Caco-2 (cell line): ENCODE results near the gene ANKRD7. TPM values are rescaled to one million over a fixed set of nuclear protein-coding genes. Genes with fewer than 3 reads are reported as not detected.
"Not testable (repeated sequence)": the region's sequence is repeated elsewhere in the genome, so short reads cannot be mapped to it uniquely, and the experiment has no call there.

Experiments
- BruUV-seq: library from RNA; stranded (reverse); fragments of 400-500 nt; replicated peaks from 2 replicates; lab custom pipeline; 2021; lab: Mats Ljungman, UMichigan
- CTCF ChIA-PET: fragments of 300-600 bp; sonication (Branson Sonifier 250); formaldehyde crosslinking; loops from one replicate; lab custom pipeline; 2022; ENCODE audit warnings: antibody characterized with exemption; lab: Charles Lee
- POLR2A ChIA-PET: fragments of 300-600 bp; sonication (Branson Sonifier 250); formaldehyde crosslinking; loops from one replicate; lab custom pipeline; 2022; ENCODE audit warnings: antibody characterized with exemption; lab: Charles Lee
- DNase-seq, 2 experiments: peaks; one replicate each; pipeline versions ENCODE4 v3.0.0 to v3.0.0-alpha.2; 2020 to 2022
- H3K27me3 ChIP-seq: replicated peaks from 2 replicates; pipeline ENCODE4 v1.6.0; 2011; ENCODE audit warnings: low read length; ENCODE audit not compliant: control insufficient read depth, insufficient read depth
- H3K36me3 ChIP-seq: 2 replicates; pipeline ENCODE4 v1.5.1; 2011; ENCODE audit warnings: low read length; ENCODE audit not compliant: control insufficient read depth, insufficient read depth
- H3K4me1 ChIP-seq: fragments of 250-450 bp; sonication (Bioruptor Pico); 2 replicates; pipeline ENCODE4 v1.5.1; 2020; ENCODE audit warnings: mild to moderate bottlenecking
- H3K4me3 ChIP-seq: 2 replicates; pipeline ENCODE4 v1.5.1; 2011; ENCODE audit warnings: low read depth, mild to moderate bottlenecking, control low read depth, low read length
- H3K9me3 ChIP-seq: fragments of 250-450 bp; sonication (Bioruptor Pico); 2 replicates; pipeline ENCODE4 v1.5.1; 2020; ENCODE audit warnings: mild to moderate bottlenecking, moderate library complexity
- H3K27ac Mint-ChIP-seq: one replicate; pipeline ENCODE4 v1.8.0; 2022; ENCODE audit warnings: mixed read lengths; ENCODE audit not compliant: unreplicated experiment
- H3K27me3 Mint-ChIP-seq: one replicate; pipeline ENCODE4 v1.8.0; 2022; ENCODE audit warnings: mixed read lengths; ENCODE audit not compliant: insufficient read depth, unreplicated experiment
- H3K36me3 Mint-ChIP-seq: one replicate; pipeline ENCODE4 v1.8.0; 2022; ENCODE audit warnings: mild to moderate bottlenecking, mixed read lengths; ENCODE audit not compliant: insufficient read depth, unreplicated experiment
- H3K4me1 Mint-ChIP-seq: one replicate; pipeline ENCODE4 v1.8.0; 2022; ENCODE audit warnings: low read depth, mixed read lengths; ENCODE audit not compliant: unreplicated experiment
- H3K4me3 Mint-ChIP-seq: one replicate; pipeline ENCODE4 v1.8.0; 2022; ENCODE audit warnings: mild to moderate bottlenecking, moderate library complexity, mixed read lengths; ENCODE audit not compliant: unreplicated experiment
- H3K9me3 Mint-ChIP-seq: one replicate; pipeline ENCODE4 v1.8.0; 2022; ENCODE audit warnings: mixed read lengths; ENCODE audit not compliant: unreplicated experiment
- CTCF ChIP-seq, 2 experiments: fragments of 200-600 bp in 1 of 2; IDR thresholded peaks; 1 replicate in 1 of 2; 2 replicates in 1 of 2; pipeline versions ENCODE4 v1.5.1 to v1.8.0; 2011 to 2022; ENCODE audit warnings: antibody characterized with exemption in 1 of 2, control low read depth in 1 of 2, inconsistent platforms in 1 of 2, low read depth in 1 of 2, low read length in 1 of 2, mild to moderate bottlenecking in 1 of 2, moderate library complexity in 1 of 2; ENCODE audit not compliant: insufficient read depth in 1 of 2, severe bottlenecking in 1 of 2, unreplicated experiment in 1 of 2
- intact Hi-C: fragments of 100-400 bp; cut with micrococcal nuclease; formaldehyde crosslinking; loops from one replicate; pipeline ENCODE4 v1.10.0; 2022; ENCODE audit not compliant: unreplicated experiment
- total RNA-seq: library from RNA; stranded (reverse); gene quantifications from 2 replicates; pipeline ENCODE4 v1.2.3, GENCODE V29; 2022

Gene ANKRD7
- total RNA-seq, 1 experiment from 2014 or later = not detected

GRCh38 chr7:118233799-118234198 is 9.3 kb downstream of the ANKRD7 start:
- intact Hi-C loops = no loop called here
- H3K4me1 Mint-ChIP-seq = no peaks in the 10 kb centered on the region
- Histone ChIP-seq H3K9me3 (no peaks in the 10 kb centered on the region), H3K4me1 (no peaks in the 10 kb centered on the region), H3K36me3 (no peaks in the 10 kb centered on the region), H3K4me3 (no peak overlapping the region), H3K27me3 (no peaks in the 10 kb centered on the region)
- no peak overlapping the region for H3K27ac Mint-ChIP-seq
- no peak for TF ChIP-seq CTCF (IDR thresholded peaks at IDR 0.05; ENCODE audit: insufficient read depth in 1 of 2, low read depth in 1 of 2, low read length in 1 of 2, severe bottlenecking in 1 of 2, unreplicated experiment in 1 of 2)
- H3K27me3 Mint-ChIP-seq = peaks cover 4% of the 10 kb centered on the region
- POLR2A ChIA-PET = no interaction called here
- BruUV-seq = no TSS peak
- no peak overlapping the region for H3K4me3 Mint-ChIP-seq
- no peak for DNase-seq
- no peaks in the 10 kb centered on the region for H3K9me3 Mint-ChIP-seq
- H3K36me3 Mint-ChIP-seq = no peaks in the 10 kb centered on the region
- CTCF ChIA-PET = interaction anchor here (0.7 kb wide), 1 partner anchor 753 kb away, joined by 3 read pairs; no protein-coding TSS in a partner anchor

- H3K4me1 ChIP-seq = no peaks in the 10 kb centered on the region
- Mint-ChIP-seq H3K36me3 (no peaks in the 10 kb centered on the region), H3K4me1 (no peaks in the 10 kb centered on the region), H3K9me3 (no peaks in the 10 kb centered on the region), H3K27me3 (peaks cover 6% of the 10 kb centered on the region), H3K4me3 (no peak overlapping the region), H3K27ac (no peak overlapping the region)
- intact Hi-C loops = no loop called here
- no peak for TF ChIP-seq CTCF (IDR thresholded peaks at IDR 0.05; ENCODE audit: insufficient read depth in 1 of 2, low read depth in 1 of 2, low read length in 1 of 2, severe bottlenecking in 1 of 2, unreplicated experiment in 1 of 2)
- H3K4me3 ChIP-seq = no peak overlapping the region
- H3K36me3 ChIP-seq = no peaks in the 10 kb centered on the region
- BruUV-seq = no TSS peak
- no peaks in the 10 kb centered on the region for H3K9me3 ChIP-seq
- DNase-seq = no peak
- POLR2A ChIA-PET = no interaction called here
- no peaks in the 10 kb centered on the region for H3K27me3 ChIP-seq
- CTCF ChIA-PET = no interaction called here
Measured at GRCh38 chr7:118239014-118239413, 14.5 kb downstream of the ANKRD7 start.

- H3K36me3 ChIP-seq, H3K9me3 Mint-ChIP-seq, H3K4me3 ChIP-seq, intact Hi-C loops, H3K4me3 Mint-ChIP-seq, H3K27me3 Mint-ChIP-seq, H3K9me3 ChIP-seq, H3K4me1 ChIP-seq, H3K27me3 ChIP-seq, DNase-seq, H3K27ac Mint-ChIP-seq, POLR2A ChIA-PET, BruUV-seq, H3K36me3 Mint-ChIP-seq, CTCF ChIA-PET, H3K4me1 Mint-ChIP-seq: not testable (repeated sequence)
Measured at GRCh38 chr7:118240320-118240719, 15.8 kb downstream of the ANKRD7 start.

- Mint-ChIP-seq H3K27ac (no peak overlapping the region), H3K4me3 (no peak overlapping the region), H3K9me3 (no peaks in the 10 kb centered on the region), H3K4me1 (no peaks in the 10 kb centered on the region), H3K36me3 (no peaks in the 10 kb centered on the region), H3K27me3 (peaks cover 8% of the 10 kb centered on the region)
- no peak overlapping the region for H3K4me3 ChIP-seq
- intact Hi-C loops = no loop called here
- no peaks in the 10 kb centered on the region for H3K36me3 ChIP-seq
- ChIA-PET POLR2A (no interaction called here), CTCF (no interaction called here)
- BruUV-seq = no TSS peak
- H3K27me3 ChIP-seq = no peaks in the 10 kb centered on the region
- DNase-seq = no peak
- no peaks in the 10 kb centered on the region for H3K9me3 ChIP-seq
- no peak for TF ChIP-seq CTCF (IDR thresholded peaks at IDR 0.05; ENCODE audit: insufficient read depth in 1 of 2, low read depth in 1 of 2, low read length in 1 of 2, severe bottlenecking in 1 of 2, unreplicated experiment in 1 of 2)
- H3K4me1 ChIP-seq = no peaks in the 10 kb centered on the region
Measured at GRCh38 chr7:118243695-118244094, 19.2 kb downstream of the ANKRD7 start.
